ENCODE measurements around the gene OR2L3. TPM values are rescaled to one million over a fixed set of nuclear protein-coding genes. Genes with fewer than 3 reads are reported as not detected.
"Not testable (repeated sequence)": the region's sequence is repeated elsewhere in the genome, so short reads cannot be mapped to it uniquely, and the experiment has no call there.

OR2L3 gene
- total RNA-seq, 4 donors from 2014 or later = not detected

DNA sequence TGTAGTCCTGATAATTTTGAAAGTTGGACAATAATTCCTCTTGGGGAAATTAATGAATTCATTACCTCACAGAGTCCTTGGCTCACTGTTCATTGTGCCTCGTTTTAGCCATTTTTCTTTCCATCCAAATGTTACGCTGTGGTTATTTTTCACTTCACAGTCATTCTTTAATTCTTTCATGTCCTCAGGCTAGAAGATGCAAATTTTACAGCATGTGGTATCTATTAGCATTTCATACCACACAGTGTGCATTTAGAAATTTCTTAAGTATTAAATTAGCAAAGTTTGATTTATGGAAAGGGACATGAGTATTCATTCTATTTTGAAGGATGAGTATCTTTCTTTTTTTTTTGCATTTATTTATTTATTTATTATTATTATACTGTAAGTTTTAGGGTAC is 18.4 kb downstream of the OR2L3 start:
- Histone ChIP-seq H3K4me1 (no peaks in the 10 kb centered on the region), H3K27me3 (no peaks in the 10 kb centered on the region), H3K9me3 (no peaks in the 10 kb centered on the region), H3K36me3 (no peaks in the 10 kb centered on the region), H3K27ac (no peak overlapping the region), H3K4me3 (no peak overlapping the region)
- TF ChIP-seq, protein P1, sequence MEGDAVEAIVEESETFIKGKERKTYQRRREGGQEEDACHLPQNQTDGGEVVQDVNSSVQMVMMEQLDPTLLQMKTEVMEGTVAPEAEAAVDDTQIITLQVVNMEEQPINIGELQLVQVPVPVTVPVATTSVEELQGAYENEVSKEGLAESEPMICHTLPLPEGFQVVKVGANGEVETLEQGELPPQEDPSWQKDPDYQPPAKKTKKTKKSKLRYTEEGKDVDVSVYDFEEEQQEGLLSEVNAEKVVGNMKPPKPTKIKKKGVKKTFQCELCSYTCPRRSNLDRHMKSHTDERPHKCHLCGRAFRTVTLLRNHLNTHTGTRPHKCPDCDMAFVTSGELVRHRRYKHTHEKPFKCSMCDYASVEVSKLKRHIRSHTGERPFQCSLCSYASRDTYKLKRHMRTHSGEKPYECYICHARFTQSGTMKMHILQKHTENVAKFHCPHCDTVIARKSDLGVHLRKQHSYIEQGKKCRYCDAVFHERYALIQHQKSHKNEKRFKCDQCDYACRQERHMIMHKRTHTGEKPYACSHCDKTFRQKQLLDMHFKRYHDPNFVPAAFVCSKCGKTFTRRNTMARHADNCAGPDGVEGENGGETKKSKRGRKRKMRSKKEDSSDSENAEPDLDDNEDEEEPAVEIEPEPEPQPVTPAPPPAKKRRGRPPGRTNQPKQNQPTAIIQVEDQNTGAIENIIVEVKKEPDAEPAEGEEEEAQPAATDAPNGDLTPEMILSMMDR (IDR thresholded peaks at IDR 0.05) = no peak
- no peak for TF ChIP-seq POLR2A (IDR thresholded peaks at IDR 0.05)
- DNase-seq = no peak

GRCh38 chr1:248065604-248066003 is 19.0 kb downstream of the OR2L3 start:
- Histone ChIP-seq H3K27me3 (no peaks in the 10 kb centered on the region), H3K36me3 (no peaks in the 10 kb centered on the region), H3K4me1 (no peaks in the 10 kb centered on the region), H3K27ac (no peak overlapping the region), H3K9me3 (no peaks in the 10 kb centered on the region), H3K4me3 (no peak overlapping the region)
- TF ChIP-seq POLR2A (IDR thresholded peaks at IDR 0.05) = no peak
- TF ChIP-seq, protein P1 (IDR thresholded peaks at IDR 0.05) = no peak
- no peak for DNase-seq

- not testable (repeated sequence) for DNase-seq, H3K9me3 ChIP-seq
Observed at GRCh38 chr1:248083864-248084263, 37.2 kb downstream of the OR2L3 start.

DNA sequence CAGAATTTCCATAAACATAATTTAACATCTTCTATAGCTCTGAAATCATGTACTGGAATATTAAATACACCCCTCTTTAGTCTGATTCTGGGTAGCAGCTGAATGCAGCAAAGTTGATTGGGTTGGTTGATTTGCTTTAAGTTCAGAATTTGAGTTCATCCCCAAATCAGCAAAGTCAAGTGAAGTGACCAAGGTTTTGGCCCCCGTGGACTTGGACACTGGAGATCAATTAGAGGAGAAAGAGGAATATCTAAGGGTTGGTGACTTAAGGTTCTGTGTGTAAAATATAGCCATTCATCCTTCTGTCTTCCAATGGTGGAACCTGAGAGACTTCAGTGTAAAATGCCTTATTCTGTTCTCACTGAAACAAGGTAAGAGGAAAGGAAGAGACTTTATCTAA is 48.2 kb downstream of the OR2L3 start, which contains the start of gene OR2L13:
Gene OR2L13 (plus strand): TSS at position 301 of the 400 bp plus-strand sequence. CDS start 4,192 bp downstream, outside the sequence.
- no peaks in the 10 kb centered on the region for H3K36me3 ChIP-seq
- H3K27ac ChIP-seq = no peak within 1 kb of the TSS
- H3K27me3 ChIP-seq = no peaks in the 10 kb centered on the region
- H3K4me3 ChIP-seq = no peak within 1 kb of the TSS
- peaks cover 0 to 5% (median 0%) of the 10 kb centered on the region in 4 donors for H3K9me3 ChIP-seq
- H3K4me1 ChIP-seq = no peaks in the 10 kb centered on the region
- DNase-seq = no peak
- no peak for TF ChIP-seq POLR2A (IDR thresholded peaks at IDR 0.05)
- TF ChIP-seq, protein P1 (IDR thresholded peaks at IDR 0.05) = no peak

More at GRCh38 chr1:248083864-248084263, 37.2 kb downstream of the OR2L3 start:
- H3K4me3 ChIP-seq, H3K27ac ChIP-seq, H3K36me3 ChIP-seq, H3K27me3 ChIP-seq, H3K4me1 ChIP-seq: not testable (repeated sequence)

DNA sequence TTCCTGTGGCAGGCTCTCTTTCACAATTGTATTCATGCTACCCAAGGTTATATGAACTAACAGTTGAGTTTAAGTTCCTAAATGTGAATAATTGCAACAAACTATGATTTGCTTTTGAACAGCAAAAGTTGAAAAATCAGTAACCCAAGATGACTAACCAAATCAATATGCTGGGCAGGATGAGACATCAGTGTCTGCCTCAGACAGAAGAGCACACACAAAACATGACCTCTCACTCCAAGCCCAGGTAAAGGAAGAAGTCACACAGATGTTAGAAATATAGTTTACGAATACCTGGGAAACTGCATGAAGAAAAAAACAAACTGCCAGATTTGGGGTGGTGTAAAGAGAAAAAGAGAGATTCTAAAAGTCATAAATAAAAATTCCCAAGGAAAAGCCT is 51.9 kb downstream of the OR2L3 start:
- H3K4me3 ChIP-seq = no peak overlapping the region
- no peak for TF ChIP-seq POLR2A (IDR thresholded peaks at IDR 0.05)
- TF ChIP-seq, protein P1 (IDR thresholded peaks at IDR 0.05) = no peak
- no peak for DNase-seq
- no peak overlapping the region for H3K27ac ChIP-seq
- peaks cover 0 to 9% (median 0%) of the 10 kb centered on the region in 4 donors for H3K9me3 ChIP-seq
- H3K4me1 ChIP-seq = no peaks in the 10 kb centered on the region
- no peaks in the 10 kb centered on the region for H3K36me3 ChIP-seq
- no peaks in the 10 kb centered on the region for H3K27me3 ChIP-seq

DNA sequence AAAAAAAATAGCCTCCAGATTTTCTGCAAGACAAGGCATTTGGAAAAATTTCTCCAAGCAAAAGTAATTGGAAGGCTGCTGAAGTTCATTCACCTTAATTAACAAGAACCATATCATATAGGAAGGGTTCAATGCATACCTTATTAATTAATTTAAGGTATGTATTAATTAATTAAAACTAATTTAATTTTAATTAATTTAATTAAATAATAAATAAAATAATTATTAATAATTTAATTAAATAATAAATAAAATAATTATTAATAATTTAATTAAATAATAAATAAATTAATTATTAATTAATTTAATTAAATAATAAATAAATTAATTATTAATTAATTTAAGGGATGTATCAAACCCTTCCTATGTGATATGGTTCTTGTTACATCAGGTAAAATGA is 56.2 kb downstream of the OR2L3 start:
- Histone ChIP-seq H3K9me3 (peaks cover 0 to 8% (median 0%) of the 10 kb centered on the region in 4 donors), H3K4me1 (no peaks in the 10 kb centered on the region), H3K27me3 (no peaks in the 10 kb centered on the region), H3K27ac (no peak overlapping the region), H3K36me3 (no peaks in the 10 kb centered on the region), H3K4me3 (no peak overlapping the region)
- TF ChIP-seq, protein P1 (IDR thresholded peaks at IDR 0.05) = no peak
- DNase-seq = no peak

Data from Peyer's patch (tissue), 4 donors.